Measurements from ENCODE around the gene CACNB1.

Gene CACNB1

DNA sequence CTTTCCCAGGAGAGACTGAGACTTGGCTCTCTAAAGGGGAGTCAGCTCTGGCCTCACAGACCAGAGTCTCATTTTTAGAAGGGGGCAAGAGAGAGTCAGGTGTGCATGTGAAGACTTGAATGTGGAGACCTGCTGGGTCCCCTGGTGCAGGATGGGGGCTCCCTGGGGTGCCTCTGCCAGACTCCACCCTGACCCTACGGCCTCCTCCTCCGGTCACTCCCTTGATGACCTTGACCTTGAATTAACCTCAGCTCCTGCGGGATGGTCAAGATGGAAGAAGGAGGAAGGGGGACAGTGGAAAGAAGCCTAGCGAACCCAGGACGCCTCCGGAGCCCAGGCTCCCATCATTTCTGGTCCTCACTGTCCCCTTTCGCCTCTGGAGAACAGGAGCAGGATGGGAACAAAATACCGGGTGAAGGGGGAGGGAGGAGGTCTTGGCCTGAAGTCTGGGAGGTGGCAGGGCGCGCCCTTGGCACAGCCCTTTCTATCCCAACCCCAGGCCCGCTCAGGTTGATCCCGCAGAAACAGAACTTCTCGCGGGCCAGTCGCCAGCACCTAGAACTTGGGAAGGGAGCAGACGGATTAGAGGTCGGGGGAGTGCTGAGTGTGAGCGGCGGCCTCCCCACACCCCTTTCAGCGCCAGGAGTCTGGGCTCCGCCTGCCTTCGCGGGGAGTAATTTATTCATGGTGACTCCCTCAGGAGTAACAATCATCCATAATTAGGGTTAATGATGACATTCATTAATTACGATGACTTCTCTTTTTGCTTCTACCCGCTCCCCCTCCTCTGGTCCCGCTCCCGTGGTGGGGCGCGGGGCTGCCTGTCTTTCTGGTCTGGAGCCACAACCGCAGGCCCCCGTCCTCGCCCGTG is 26.7 kb upstream of the CACNB1 start:
- TF ChIP-seq FOXM1 (IDR thresholded peaks at IDR 0.05; ENCODE audit: borderline replicate concordance, low read depth) (no peak), RAD21 (IDR thresholded peaks at IDR 0.05; ENCODE audit: low read depth) (no peak), TCF12 (IDR thresholded peaks at IDR 0.05; ENCODE audit: low read depth) (no peak), EP300 (IDR thresholded peaks at IDR 0.05; ENCODE audit: borderline replicate concordance) (no peak)
- TF ChIP-seq, protein P1, sequence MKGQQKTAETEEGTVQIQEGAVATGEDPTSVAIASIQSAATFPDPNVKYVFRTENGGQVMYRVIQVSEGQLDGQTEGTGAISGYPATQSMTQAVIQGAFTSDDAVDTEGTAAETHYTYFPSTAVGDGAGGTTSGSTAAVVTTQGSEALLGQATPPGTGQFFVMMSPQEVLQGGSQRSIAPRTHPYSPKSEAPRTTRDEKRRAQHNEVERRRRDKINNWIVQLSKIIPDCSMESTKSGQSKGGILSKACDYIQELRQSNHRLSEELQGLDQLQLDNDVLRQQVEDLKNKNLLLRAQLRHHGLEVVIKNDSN (IDR thresholded peaks at IDR 0.05) = no peak
- TF ChIP-seq, protein P2, sequence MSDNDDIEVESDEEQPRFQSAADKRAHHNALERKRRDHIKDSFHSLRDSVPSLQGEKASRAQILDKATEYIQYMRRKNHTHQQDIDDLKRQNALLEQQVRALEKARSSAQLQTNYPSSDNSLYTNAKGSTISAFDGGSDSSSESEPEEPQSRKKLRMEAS (IDR thresholded peaks at IDR 0.05) = no peak

- TF ChIP-seq NFIC (IDR thresholded peaks at IDR 0.05) (no peak), EGR1 (IDR thresholded peaks at IDR 0.05) (no peak), TAF1 (IDR thresholded peaks at IDR 0.05; ENCODE audit: low read depth) (no peak), RAD21 (IDR thresholded peaks at IDR 0.05; ENCODE audit: low read depth) (no peak), TCF12 (IDR thresholded peaks at IDR 0.05; ENCODE audit: low read depth) (no peak), TEAD4 (IDR thresholded peaks at IDR 0.05) (no peak)
- TF ChIP-seq, protein P1 (IDR thresholded peaks at IDR 0.05) = no peak
Observed at GRCh38 chr17:39222866-39223834, 25.7 kb upstream of the CACNB1 start.

DNA sequence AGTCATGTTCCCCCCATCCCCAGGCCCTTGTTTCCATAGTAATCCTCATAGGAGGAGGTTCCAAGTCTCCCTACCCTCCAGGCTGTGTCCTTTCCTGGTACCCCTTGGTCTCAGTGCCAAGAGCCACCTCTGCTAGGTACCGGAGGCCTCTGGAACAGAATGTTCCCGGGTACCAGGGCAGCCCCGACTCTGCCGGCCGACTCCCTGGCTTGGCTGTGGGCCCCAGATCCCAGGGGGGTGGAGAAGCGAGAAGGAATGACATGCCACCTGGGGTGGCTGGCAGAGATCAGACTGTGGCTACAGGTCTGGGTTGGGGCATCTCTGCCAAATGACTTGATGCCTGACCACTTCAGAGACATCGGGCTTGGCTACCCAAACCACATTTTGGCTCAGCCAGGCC is 24.7 kb upstream of the CACNB1 start:
- TF ChIP-seq, protein P2 (IDR thresholded peaks at IDR 0.05) = no peak

GRCh38 chr17:39221572-39221971 is 24.1 kb upstream of the CACNB1 start:
- no peak for TF ChIP-seq NFIC (IDR thresholded peaks at IDR 0.05)
- no peak for TF ChIP-seq TAF1 (IDR thresholded peaks at IDR 0.05; ENCODE audit: low read depth)
- TF ChIP-seq RAD21 (IDR thresholded peaks at IDR 0.05; ENCODE audit: low read depth) = no peak
- TF ChIP-seq YY1 (IDR thresholded peaks at IDR 0.05; ENCODE audit: low read depth) = no peak
- TF ChIP-seq EGR1 (IDR thresholded peaks at IDR 0.05) = no peak
- no peak for TF ChIP-seq TEAD4 (IDR thresholded peaks at IDR 0.05)

DNA sequence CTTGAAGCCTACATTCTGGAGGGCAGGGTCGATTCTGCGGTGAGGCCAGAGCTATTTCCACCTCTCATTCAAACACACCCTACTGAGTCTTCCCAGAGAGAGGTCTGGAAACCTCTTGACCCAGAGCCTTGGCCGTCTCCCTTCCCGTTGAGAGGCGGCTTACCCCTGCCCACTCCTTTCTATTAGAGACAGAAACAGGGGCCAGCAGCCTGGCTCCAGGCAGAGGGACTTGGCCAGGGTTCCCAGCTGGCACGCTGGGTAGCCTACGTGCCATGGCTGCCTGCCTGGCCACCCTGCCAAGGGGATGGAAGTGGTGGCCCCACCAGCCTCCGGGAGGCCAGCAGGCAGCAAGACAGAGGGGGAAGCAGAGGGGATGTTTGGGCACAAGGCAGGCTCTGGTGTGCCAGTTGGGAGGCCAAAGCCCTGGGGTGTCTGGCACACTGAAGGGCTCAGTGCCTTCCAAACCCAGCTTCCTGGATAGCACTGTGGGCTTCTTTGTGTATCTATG is 22.2 kb upstream of the CACNB1 start:
- no peak for TF ChIP-seq ZBTB7A (IDR thresholded peaks at IDR 0.05; ENCODE audit: low read depth)
- no peak for TF ChIP-seq TAF1 (IDR thresholded peaks at IDR 0.05; ENCODE audit: low read depth)
- no peak for TF ChIP-seq TEAD4 (IDR thresholded peaks at IDR 0.05)
- TF ChIP-seq, protein P2 (IDR thresholded peaks at IDR 0.05) = no peak
- no peak for TF ChIP-seq CEBPB (IDR thresholded peaks at IDR 0.05)
- TF ChIP-seq EGR1 (IDR thresholded peaks at IDR 0.05) = no peak
- no peak for TF ChIP-seq NFIC (IDR thresholded peaks at IDR 0.05)
- TF ChIP-seq YY1 (IDR thresholded peaks at IDR 0.05; ENCODE audit: low read depth) = no peak
- TF ChIP-seq FOXM1 (IDR thresholded peaks at IDR 0.05; ENCODE audit: borderline replicate concordance, low read depth) = no peak
- TF ChIP-seq, protein P1 (IDR thresholded peaks at IDR 0.05) = no peak
- TF ChIP-seq CREB1 (IDR thresholded peaks at IDR 0.05; ENCODE audit: low read depth) = no peak

- TF ChIP-seq RAD21 (IDR thresholded peaks at IDR 0.05; ENCODE audit: low read depth) (no peak), TEAD4 (IDR thresholded peaks at IDR 0.05) (no peak), TAF1 (IDR thresholded peaks at IDR 0.05; ENCODE audit: low read depth) (no peak), NFIC (IDR thresholded peaks at IDR 0.05) (no peak), TCF12 (IDR thresholded peaks at IDR 0.05; ENCODE audit: low read depth) (no peak), REST (IDR thresholded peaks at IDR 0.05; ENCODE audit: low read depth) (no peak), EGR1 (IDR thresholded peaks at IDR 0.05) (no peak), EP300 (IDR thresholded peaks at IDR 0.05; ENCODE audit: borderline replicate concordance) (no peak), CEBPB (IDR thresholded peaks at IDR 0.05) (no peak), CREB1 (IDR thresholded peaks at IDR 0.05; ENCODE audit: low read depth) (no peak), YY1 (IDR thresholded peaks at IDR 0.05; ENCODE audit: low read depth) (no peak), ZBTB7A (IDR thresholded peaks at IDR 0.05; ENCODE audit: low read depth) (no peak), FOXM1 (IDR thresholded peaks at IDR 0.05; ENCODE audit: borderline replicate concordance, low read depth) (no peak)
- TF ChIP-seq, protein P2 (IDR thresholded peaks at IDR 0.05) = no peak
- TF ChIP-seq, protein P1 (IDR thresholded peaks at IDR 0.05) = no peak
Observed at GRCh38 chr17:39218906-39219305, 21.4 kb upstream of the CACNB1 start.
